HG03097 (cell line): Measurements from ENCODE around the gene SCGB2A2.

ENCODE experiments used
- ATAC-seq: cut with Tn5 transposase; IDR thresholded peaks from one replicate; pipeline ENCODE4 v1.9.1; 2021; ENCODE audit not compliant: unreplicated experiment, low FRiP score

The SCGB2A2 gene

DNA sequence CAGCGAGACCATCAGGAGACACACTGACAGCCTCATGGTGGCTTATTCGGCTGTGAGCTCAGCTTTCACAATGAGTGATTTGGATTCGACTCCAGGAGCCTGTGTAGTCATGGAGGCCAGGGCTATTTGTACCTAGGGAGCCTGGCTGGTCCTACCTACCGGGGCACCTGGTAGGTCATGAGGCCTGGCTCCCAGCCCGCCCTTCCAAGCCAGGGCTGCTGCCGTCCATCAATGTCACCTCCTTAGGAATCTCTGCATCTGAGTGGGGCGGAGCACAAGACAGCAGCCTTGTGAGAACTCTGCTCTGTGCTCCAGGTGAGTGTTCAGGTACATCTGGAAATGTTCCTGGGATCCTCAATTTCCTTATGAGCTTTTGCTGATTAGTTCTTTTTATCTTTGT lies 29.0 kb downstream of the SCGB2A2 start, which contains the start of gene SCGB1D4:
SCGB1D4 (minus strand) TSS at position 101 of the 400 bp plus-strand sequence; CDS start at position 36, 65 bp downstream.
- ATAC-seq: no peak

GRCh38 chr11:62306227-62306626 lies 36.3 kb downstream of the SCGB2A2 start:
- no peak for ATAC-seq

DNA sequence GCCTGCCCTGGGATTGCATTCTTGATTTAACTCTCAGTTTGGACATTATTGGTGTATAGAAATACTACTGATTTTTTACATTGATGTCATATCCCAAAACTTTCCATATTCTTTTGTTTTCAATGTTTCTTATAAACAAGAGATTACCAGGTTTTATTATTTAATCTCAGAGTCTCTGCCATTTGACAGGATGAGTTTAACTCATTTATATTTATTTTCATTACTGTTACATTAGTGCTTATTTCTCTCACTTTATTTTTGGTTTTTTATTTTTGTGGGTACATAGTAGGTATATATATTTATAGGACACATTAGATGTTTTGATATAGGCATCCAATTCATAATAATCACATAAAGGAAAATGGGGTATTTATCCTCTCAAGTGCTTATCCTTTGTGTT lies 38.0 kb downstream of the SCGB2A2 start:
- ATAC-seq: no peak

- ATAC-seq: no peak
Observed at GRCh38 chr11:62309991-62310390, 40.0 kb downstream of the SCGB2A2 start.

- ATAC-seq: no peak
Observed at GRCh38 chr11:62315431-62315830, 45.5 kb downstream of the SCGB2A2 start.

GRCh38 chr11:62322524-62322923 lies 52.6 kb downstream of the SCGB2A2 start:
- no peak for ATAC-seq
